ES-I3 (cell line): Measurements from ENCODE around the gene RASGEF1C.

ENCODE experiments used
- H3K36me3 ChIP-seq: 2 replicates; pipeline ENCODE4 v1.6.1; 2013; ENCODE audit warnings: mild to moderate bottlenecking, low read length, control low read depth, moderate library complexity; ENCODE audit not compliant: insufficient read depth
- H3K4me1 ChIP-seq: 2 replicates; pipeline ENCODE4 v1.6.1; 2013; ENCODE audit warnings: mild to moderate bottlenecking, control low read depth, low read length; ENCODE audit not compliant: insufficient read depth
- H3K9ac ChIP-seq: 2 replicates; pipeline ENCODE4 v1.6.1; 2013; ENCODE audit warnings: low read depth, mild to moderate bottlenecking, low read length, moderate library complexity
- H3K9me3 ChIP-seq: 2 replicates; pipeline ENCODE4 v1.6.1; 2013; ENCODE audit warnings: mild to moderate bottlenecking, low read length, moderate library complexity; ENCODE audit not compliant: control insufficient read depth, insufficient read depth

Gene RASGEF1C

DNA sequence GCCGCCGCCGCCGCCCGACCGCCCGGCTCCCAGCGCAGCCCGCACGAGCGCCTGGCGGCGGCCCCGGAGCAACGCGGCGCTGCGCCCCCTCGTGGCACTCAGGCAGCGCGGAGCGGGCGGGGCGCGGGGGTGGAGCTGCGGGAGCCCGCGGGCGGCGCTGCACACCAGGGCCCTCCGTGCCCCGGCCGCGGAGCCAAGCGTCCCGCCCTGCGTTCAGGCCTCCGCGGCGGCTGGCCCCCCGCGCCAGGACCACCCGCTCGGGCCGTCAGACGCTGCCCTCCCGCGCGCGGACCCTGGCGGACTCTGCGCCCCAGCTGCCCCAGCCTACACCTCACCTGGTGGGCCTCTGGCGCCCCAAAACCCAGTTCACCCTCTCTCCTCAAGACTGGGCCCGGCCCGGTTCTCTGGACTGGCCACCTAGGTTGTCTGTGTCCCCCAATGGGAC, at the start of gene RASGEF1C:
Gene RASGEF1C (minus strand): TSS at position 75 of the 445 bp plus-strand sequence. CDS start 71,159 bp downstream, outside the sequence.
- Histone ChIP-seq H3K9ac (peak within 1 kb of the TSS; percentile 44; the same call in 1 of the 2 replicates), H3K9me3 (no peaks in the 10 kb centered on the region)

GRCh38 chr5:180253036-180253824, 44.2 kb upstream of the RASGEF1C start:
- Histone ChIP-seq H3K9ac (no peak overlapping the region), H3K36me3 (peaks cover 33% of the 10 kb centered on the region), H3K9me3 (peaks cover 53% of the 10 kb centered on the region), H3K4me1 (no peaks in the 10 kb centered on the region)

More for the DNA sequence above, at the start of gene RASGEF1C:
- Histone ChIP-seq H3K36me3 (no peaks in the 10 kb centered on the region), H3K4me1 (no peaks in the 10 kb centered on the region)

DNA sequence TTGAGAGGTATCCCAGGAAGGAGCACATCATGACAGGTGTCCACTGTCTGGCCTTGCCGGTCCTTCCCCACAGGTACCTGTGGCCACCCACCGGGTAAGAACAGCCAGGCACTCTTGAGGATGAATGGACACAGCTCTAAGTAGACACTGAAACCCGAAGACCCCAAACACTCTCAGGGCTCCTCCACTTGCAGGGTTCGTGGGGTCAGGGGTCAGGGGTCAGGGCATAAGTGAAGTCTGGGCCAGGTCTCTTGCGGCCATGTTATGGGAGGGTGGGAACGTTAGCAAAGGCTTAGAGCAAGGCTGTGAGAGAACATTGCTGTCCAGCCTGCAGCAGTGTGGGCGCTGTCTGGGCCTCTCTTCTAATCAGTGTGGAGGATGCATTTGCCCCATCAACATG, 42.9 kb upstream of the RASGEF1C start:
- H3K9ac ChIP-seq, result no peak overlapping the region
- H3K36me3 ChIP-seq, result peaks cover 29% of the 10 kb centered on the region
- H3K9me3 ChIP-seq, result peaks cover 44% of the 10 kb centered on the region
- no peaks in the 10 kb centered on the region for H3K4me1 ChIP-seq

GRCh38 chr5:180251141-180251540, 42.1 kb upstream of the RASGEF1C start:
- Histone ChIP-seq H3K9ac (no peak overlapping the region), H3K9me3 (peaks cover 40% of the 10 kb centered on the region), H3K36me3 (peaks cover 24% of the 10 kb centered on the region), H3K4me1 (no peaks in the 10 kb centered on the region)

DNA sequence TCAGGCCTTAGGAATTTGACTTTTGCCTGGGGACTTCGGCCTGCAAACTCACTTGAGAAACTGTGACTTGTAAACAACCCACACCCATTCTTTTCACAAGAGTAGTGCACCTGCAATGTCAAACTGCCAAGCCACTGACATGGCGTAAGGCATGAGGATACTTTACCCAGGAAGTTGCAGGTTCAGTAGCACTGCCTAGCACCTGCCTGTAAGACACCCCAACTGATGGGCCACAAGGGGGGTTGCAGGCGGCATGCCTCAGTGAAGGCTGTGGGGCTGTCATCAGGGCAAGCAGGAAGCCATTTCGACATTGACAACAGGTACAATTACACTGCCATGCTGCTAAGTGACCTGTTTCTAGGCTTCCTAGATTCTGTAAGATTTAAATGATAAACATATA, 41.3 kb upstream of the RASGEF1C start:
- peaks cover 24% of the 10 kb centered on the region for H3K36me3 ChIP-seq
- H3K9ac ChIP-seq, result no peak overlapping the region
- no peaks in the 10 kb centered on the region for H3K4me1 ChIP-seq
- peaks cover 36% of the 10 kb centered on the region for H3K9me3 ChIP-seq

DNA sequence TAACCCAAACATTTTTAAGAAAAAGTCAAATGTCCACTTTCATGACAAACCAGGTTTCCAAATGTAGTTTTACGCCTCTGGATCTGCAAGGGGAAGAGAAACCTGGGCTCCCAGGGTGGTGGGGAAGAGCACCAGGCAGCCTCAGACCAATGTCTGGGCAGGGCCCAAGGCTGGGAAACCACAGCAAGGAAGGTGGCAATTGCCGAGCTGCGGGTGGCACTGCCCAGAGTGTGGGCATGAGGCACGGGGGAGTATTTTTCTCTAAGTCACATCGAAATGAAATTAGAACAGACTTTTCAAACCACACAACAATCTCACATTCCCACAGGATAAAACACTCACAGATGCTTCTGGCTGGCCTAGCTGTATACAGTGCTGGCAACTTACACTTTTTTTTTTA, 32.6 kb upstream of the RASGEF1C start:
- Histone ChIP-seq H3K36me3 (peaks cover 19% of the 10 kb centered on the region), H3K9me3 (no peaks in the 10 kb centered on the region), H3K9ac (no peak overlapping the region), H3K4me1 (no peaks in the 10 kb centered on the region)

GRCh38 chr5:180238631-180239030, 29.6 kb upstream of the RASGEF1C start:
- Histone ChIP-seq H3K36me3 (peaks cover 23% of the 10 kb centered on the region), H3K9ac (no peak overlapping the region), H3K9me3 (no peaks in the 10 kb centered on the region), H3K4me1 (no peaks in the 10 kb centered on the region)

- no peaks in the 10 kb centered on the region for H3K4me1 ChIP-seq
- peaks cover 15% of the 10 kb centered on the region for H3K36me3 ChIP-seq
- no peaks in the 10 kb centered on the region for H3K9me3 ChIP-seq
- no peak overlapping the region for H3K9ac ChIP-seq
Measured at GRCh38 chr5:180235846-180236245, 26.8 kb upstream of the RASGEF1C start.

GRCh38 chr5:180235077-180235476, 26.1 kb upstream of the RASGEF1C start:
- Histone ChIP-seq H3K36me3 (peaks cover 11% of the 10 kb centered on the region), H3K9ac (no peak overlapping the region), H3K9me3 (no peaks in the 10 kb centered on the region), H3K4me1 (no peaks in the 10 kb centered on the region)

- Histone ChIP-seq H3K9me3 (no peaks in the 10 kb centered on the region), H3K36me3 (peaks cover 11% of the 10 kb centered on the region), H3K9ac (no peak overlapping the region), H3K4me1 (no peaks in the 10 kb centered on the region)
Measured at GRCh38 chr5:180234271-180234670, 25.3 kb upstream of the RASGEF1C start.

GRCh38 chr5:180233729-180234128, 24.7 kb upstream of the RASGEF1C start:
- 0 out of 2 replicates have a peak, but pooled peaks cover 2% of the 10 kb centered on the region for H3K9me3 ChIP-seq
- H3K4me1 ChIP-seq, result no peaks in the 10 kb centered on the region
- no peak overlapping the region for H3K9ac ChIP-seq
- peaks cover 15% of the 10 kb centered on the region for H3K36me3 ChIP-seq

DNA sequence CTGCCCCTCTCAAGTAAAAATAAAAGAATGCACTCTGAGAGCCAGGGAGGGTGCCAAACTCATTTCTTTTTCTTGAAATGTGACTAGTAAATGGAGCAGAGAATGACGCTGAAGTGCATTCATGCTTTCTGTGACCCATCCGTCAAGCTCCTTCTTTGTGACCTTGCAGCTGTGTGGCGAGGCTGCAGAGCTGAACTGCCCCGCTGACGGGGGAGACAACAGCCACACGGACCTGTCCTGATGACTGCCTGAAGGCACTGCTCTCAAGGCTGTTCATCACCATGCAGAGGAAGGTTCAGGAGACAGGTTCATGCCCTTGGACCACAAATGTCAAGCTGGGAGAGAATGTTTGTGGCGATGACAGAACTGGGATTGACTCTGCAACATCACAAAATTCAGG, 21.0 kb upstream of the RASGEF1C start:
- no peaks in the 10 kb centered on the region for H3K4me1 ChIP-seq
- H3K9ac ChIP-seq, result no peak overlapping the region
- peaks cover 17% of the 10 kb centered on the region for H3K9me3 ChIP-seq
- peaks cover 7% of the 10 kb centered on the region; the same call in 1 of the 2 replicates for H3K36me3 ChIP-seq

DNA sequence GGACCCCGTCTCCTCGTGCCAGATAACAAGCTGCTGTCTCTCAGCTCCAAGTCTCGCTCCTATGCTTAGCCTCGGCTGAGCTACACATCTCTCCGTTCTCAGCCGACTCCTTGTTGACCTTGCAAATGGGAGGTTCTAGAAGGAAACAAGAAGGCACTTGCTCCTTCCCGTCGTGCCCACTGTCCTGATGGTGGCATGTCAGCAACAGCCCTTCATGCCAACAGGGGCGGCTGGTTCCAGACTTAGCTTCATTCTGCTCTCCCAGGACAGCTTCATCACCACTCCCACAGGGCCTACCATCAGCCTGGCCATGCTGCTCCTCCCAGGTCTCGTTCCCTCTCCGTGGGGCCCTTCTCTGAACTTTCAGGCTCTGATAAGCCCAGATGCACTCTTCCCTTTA, 13.0 kb upstream of the RASGEF1C start:
- Histone ChIP-seq H3K9ac (no peak overlapping the region), H3K4me1 (no peaks in the 10 kb centered on the region), H3K9me3 (peaks cover 18% of the 10 kb centered on the region), H3K36me3 (no peaks in the 10 kb centered on the region)

GRCh38 chr5:180217797-180218196, 8.8 kb upstream of the RASGEF1C start:
- Histone ChIP-seq H3K36me3 (no peaks in the 10 kb centered on the region), H3K9me3 (peaks cover 4% of the 10 kb centered on the region; the same call in 1 of the 2 replicates), H3K9ac (no peak overlapping the region), H3K4me1 (no peaks in the 10 kb centered on the region)

DNA sequence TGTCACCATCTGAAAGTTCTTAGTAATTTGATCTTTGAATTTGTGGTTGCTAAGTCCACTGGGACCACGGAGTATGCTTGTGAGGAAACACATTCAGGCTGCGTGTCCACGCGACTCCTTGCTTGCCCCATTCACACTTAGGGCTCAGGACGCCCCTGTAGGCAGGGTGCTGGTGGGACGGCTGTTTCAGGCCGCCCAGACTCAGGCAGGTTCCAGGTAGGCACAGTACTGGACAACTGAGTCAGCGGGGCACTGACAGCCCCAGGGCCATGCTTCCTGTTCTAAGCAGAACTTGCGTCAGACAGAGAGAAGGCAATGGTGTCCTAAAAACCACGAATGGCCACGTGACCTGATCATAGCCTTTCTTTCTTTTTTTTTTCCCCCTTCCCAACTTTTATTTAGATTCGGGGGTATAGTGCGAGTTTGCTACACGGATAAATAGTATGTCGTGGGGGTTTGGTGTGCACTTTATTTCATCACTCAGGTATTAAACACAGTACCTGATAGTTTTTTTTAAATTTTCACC, 7.7 kb upstream of the RASGEF1C start:
- Histone ChIP-seq H3K9me3 (peaks cover 4% of the 10 kb centered on the region; the same call in 1 of the 2 replicates), H3K36me3 (no peaks in the 10 kb centered on the region), H3K9ac (no peak overlapping the region), H3K4me1 (no peaks in the 10 kb centered on the region)
